ENCODE measurements around the gene ZNF628.

The ZNF628 gene

DNA sequence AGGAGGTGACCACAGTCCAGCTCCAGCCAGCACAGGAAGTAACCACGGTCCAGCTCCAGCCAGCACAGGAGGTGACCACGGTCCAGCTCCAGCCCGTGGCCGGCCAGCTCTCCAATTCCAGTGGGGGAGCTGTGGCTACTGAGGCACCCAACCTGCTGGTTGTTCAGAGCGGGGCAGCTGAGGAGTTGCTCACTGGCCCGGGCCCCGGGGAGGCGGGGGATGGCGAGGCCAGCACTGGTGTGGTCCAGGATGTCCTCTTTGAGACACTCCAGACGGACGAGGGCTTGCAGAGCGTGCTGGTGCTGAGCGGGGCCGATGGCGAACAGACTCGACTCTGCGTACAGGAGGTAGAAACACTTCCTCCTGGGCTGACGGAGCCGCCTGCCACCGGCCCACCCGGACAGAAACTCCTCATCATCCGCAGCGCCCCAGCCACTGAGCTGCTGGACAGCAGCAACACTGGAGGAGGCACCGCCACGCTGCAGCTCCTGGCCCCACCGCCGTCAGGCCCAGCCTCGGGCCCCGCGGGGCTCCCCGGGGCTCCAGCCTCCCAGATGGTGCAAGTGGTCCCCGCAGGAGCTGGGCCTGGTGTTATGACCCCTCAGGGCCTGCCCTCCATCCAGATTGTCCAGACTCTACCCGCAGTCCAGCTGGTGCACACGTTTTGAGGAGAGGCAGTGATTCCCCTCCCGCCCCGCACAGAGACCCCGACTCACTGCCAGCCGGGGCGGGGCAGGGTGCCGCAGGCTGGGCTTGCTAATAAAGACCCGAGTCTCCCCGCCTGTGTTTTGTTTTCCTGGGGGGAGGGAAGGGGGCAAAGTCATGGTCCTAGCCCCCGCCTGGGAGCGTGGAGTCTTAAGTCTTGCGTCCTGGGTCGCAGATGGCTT, 7.5 kb downstream of the ZNF628 start:
- DNase-seq (ENCODE audit: low spot score), result no peak
- no peak for FAIRE-seq

- peak; percentile 88 for DNase-seq (ENCODE audit: low spot score)
- peak; percentile 89 for FAIRE-seq
These were observed 8.4 kb downstream of the ZNF628 start, which contains the start of gene NAT14 for GRCh38 chr19:55484593-55485438. NAT14 (plus strand) TSS chr19:55485188; CDS start chr19:55485709, 521 bp downstream.

DNA sequence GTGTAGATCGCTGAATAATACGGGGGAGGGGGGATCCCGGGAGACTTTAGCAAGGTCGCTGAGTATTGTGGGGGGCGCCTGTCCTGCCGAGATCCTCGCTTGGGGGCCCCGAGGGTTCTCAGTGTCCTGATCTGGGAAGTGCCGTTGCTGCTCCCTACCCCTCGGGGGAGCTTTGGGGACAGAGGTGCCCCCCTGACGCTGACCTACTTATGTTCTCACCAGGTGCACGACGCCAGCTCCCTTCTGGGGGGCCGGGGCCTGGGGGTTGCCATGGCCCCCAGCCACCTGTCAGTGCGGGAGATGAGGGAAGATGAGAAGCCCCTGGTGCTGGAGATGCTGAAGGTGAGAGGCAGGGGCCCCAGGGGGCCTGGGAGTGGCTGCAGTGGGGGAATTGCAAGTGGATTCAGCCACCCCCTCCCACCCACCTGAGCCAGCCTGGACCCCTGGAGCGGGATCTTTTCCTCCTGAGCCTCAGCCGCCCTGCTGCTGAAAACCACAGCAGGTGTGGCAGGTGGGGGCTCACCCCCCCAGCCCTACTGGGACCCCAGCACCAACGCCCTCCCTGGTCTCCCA, 9.1 kb downstream of the ZNF628 start:
- DNase-seq (ENCODE audit: low spot score) (no peak), FAIRE-seq (no peak)

DNA sequence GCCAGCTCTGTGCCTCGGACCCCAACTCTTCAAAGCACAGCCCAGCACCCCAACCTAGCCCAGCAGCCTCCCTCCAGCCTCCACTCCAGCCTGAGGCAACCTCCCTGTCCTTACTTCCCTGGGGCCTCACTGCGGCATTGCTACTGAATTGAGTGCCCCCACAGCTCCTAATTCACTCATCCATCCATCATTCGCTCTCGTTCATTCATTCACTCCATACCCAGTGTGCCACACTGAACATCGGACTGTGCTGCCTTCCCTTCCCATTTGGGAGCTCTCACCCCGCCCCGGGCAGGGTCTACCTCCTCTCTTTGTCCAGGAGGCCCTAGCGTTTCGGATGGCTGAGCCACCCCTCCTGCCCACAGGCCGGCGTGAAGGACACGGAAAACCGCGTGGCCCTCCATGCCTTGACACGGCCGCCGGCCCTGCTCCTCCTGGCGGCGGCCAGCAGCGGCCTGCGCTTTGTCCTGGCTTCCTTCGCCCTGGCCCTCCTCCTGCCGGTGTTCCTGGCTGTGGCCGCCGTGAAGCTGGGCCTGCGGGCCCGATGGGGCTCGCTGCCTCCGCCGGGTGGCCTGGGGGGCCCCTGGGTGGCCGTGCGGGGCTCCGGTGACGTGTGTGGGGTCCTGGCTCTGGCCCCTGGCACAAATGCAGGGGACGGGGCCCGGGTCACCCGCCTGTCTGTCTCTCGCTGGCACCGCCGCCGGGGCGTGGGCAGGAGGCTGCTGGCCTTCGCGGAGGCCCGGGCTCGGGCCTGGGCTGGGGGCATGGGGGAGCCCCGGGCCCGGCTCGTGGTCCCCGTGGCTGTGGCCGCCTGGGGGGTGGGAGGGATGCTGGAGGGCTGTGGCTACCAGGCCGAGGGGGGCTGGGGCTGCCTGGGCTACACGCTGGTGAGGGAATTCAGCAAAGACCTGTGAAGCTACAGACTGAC, 9.9 kb downstream of the ZNF628 start:
- DNase-seq (ENCODE audit: low spot score), result no peak
- no peak for FAIRE-seq

- DNase-seq (ENCODE audit: low spot score) (no peak), FAIRE-seq (peak; percentile 35)
These were observed 10.8 kb downstream of the ZNF628 start for GRCh38 chr19:55486971-55487923.

DNA sequence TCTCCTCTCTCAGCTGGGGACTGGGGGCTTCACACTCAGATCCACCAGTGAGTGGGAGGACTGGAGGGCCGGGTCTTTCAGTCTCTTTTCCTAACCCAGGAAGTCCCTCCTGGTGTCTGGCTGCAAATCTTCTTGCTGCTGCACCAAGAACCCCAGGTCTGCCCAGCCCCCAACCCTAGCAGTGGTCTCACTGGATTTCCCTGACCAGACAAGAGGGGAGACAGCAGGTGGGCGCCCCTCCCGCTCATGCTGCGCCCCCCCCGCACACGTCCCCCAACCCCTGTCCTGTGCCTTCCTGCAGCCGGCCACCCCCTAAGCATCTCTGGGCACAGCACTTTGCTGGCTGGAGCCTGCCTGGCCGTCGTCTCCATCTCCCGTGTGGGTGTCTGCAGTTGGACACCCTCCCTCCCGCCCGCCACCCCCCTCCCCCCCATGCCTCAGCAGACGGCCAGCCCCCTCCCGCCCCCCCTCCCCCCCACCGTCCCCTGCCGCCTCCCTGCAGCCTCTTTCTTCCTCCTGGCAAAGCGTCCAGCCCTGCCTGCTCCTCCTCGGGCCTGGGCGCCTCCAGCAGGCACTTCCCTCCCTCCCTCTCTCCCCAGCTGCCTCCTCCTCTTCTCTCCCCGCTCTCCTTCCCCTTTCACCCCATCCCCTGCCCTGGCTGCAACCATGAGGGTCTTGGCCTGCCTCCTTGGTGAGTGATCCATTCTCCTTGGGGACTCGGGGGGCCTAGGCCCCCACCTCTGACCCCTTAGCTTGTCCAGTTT, 11.7 kb downstream of the ZNF628 start, which contains the start of gene SSC5D:
Gene SSC5D (plus strand): TSS at position 513 of the 764 bp plus-strand sequence. CDS start 154 bp downstream, at position 667.
- peak; percentile 43 for DNase-seq (ENCODE audit: low spot score)
- FAIRE-seq, result no peak

DNA sequence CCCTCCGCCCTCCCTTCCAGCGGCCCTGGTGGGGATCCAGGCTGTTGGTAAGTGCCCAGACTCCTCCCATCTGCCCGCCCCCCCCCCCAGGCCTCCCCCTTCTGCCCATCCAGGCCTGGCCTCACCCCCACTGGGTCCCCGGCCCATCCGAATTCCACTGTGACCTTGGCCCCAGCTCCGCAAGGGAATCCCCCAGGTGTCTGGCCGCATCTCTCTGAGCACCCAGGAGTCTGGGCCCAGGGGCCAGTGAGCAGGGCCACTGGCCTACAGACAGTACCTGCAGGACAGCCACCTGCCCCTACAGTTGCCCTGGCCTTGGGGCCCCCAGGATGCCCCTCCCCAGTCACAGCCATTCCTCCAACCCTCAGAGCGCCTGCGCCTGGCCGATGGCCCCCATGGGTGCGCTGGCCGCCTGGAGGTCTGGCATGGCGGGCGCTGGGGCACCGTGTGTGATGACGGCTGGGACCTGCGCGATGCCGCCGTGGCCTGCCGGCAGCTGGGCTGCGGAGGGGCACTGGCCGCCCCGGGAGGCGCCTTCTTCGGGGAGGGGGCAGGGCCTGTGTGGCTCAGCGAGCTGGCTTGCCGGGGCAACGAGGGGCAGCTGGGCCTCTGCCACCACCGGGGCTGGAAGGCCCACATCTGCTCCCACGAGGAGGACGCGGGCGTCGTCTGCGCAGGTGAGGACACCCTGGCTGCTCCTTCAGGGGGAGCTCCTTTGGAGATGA, 12.7 kb downstream of the ZNF628 start:
- DNase-seq (ENCODE audit: low spot score), result no peak
- no peak for FAIRE-seq

GRCh38 chr19:55489711-55490477, 13.5 kb downstream of the ZNF628 start:
- no peak for FAIRE-seq

GRCh38 chr19:55490478-55491432, 14.3 kb downstream of the ZNF628 start:
- DNase-seq (ENCODE audit: low spot score), result no peak
- no peak for FAIRE-seq

More at GRCh38 chr19:55489711-55490477, 13.5 kb downstream of the ZNF628 start:
- no peak for DNase-seq (ENCODE audit: low spot score)

DNA sequence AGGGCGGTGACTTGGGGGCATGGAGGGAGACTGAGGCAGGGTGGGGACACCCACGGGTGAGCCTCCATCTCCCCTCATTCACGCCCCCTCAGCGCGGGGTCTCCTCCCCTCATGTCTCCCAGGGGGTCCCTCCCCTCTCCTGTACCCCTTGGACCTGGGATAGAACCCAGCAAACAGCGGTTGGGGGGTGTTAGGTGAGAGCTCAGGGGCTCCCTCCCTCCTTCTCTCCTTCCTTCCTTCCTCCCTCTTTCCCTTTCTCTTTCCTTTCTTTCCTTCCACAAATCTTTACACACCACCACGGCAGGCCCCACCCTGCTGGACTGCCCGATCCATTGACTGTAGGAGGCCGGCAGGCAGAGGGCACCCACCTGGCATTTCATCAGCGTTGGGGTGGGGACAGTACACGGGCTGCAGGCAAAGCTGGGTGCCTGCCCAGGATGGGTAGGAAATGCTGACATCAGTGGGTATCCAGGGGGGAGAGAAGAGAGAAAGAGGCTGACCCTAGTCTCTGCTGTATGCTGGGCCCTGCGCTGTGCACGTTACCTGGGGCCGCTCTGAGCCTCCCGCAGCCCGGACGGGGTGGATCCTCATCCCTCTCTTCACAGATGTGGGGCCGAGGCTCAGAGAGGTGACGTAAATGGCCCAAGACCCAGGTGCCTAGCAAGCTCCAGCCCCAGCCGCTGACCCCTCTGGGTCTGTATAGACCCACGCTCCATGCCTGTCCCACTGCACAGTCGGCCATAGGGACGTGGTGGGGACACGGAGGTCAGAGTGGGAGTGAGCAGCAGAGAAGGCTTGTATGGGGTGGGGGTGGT, 15.3 kb downstream of the ZNF628 start:
- FAIRE-seq (no peak), DNase-seq (ENCODE audit: low spot score) (no peak)

DNA sequence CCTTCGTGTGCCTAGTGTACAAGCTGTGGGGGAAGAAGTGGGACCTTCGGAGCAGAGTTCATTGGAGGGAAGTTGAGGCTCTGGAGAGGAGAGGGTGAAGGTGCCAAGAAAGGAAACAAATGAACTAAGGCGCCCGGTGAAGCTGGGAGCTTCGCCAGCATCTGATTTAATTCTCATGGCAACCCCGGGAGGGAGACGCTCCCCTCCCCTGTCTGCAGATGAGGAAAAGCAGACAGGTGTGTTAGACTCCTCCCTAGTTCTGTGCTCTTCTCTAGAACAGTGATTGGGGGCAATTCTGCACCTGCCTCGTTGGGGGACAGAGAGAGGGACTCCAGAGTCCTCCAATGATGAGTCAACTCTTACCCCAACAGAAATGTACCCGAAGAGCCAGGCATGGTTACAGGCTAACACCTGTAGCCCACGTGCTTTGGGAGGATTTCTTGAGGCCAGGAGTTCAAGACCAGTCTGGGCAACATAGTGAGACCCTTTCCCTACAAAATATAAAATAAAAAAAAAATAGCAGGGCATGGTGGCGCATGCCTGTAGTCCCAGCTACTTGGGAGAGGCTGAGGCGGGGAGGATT, 16.0 kb downstream of the ZNF628 start:
- DNase-seq (ENCODE audit: low spot score) (no peak), FAIRE-seq (no peak)

GRCh38 chr19:55493052-55493644, 16.7 kb downstream of the ZNF628 start:
- DNase-seq (ENCODE audit: low spot score) (no peak), FAIRE-seq (no peak)

DNA sequence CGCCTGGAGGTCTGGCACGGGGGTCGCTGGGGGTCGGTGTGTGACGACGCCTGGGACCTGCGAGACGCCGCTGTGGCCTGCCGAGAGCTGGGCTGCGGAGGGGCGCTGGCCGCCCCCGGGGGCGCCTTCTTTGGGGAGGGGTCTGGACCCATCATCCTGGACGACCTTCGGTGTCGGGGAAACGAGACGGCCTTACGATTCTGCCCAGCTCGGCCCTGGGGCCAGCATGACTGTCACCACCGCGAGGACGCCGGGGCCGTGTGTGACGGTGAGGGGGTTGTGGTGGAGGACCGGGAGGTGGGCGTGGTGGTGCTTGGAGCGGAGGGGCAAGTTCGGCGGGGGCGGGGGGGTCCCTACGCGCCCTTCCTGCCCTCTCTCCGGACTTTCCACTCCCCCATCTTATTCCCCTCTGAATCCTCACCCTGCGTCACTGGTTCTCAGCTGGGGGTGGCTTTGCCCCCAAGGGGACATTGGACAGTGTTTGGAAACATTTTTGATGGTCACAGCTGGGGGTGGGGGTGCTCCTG, 17.3 kb downstream of the ZNF628 start:
- DNase-seq (ENCODE audit: low spot score) (no peak), FAIRE-seq (no peak)

DNA sequence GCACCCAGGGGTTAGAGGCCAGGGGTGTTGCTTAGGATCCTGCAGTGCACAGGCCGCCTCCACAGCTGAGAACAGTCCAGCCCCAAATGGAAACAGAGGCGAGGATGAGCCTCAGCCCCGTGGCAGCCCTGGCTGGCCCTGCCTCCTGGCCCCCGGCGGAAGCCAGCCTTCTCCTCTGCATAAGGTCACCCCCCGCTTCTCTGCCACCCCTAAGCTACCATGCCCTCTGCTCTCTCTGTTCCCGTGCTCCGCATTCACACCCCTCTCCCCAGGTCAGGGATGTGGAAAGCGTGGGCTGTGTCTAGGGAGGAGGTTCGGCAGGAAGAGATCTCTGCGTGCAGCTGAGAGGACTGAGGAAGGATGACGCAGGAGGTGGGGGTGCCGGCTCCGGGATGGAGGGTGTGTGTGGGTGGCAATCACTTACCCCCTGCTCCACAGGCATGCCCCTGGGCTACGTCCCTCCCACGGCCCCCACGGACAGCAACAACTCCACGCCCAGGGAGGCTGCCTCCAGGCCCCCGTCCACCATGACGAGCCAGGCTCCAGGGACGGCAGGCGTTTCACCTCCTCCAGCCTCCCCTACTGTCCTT, 17.9 kb downstream of the ZNF628 start:
- FAIRE-seq (no peak), DNase-seq (ENCODE audit: low spot score) (no peak)

All from urothelium cell line (cell line).